Activated CD4-positive, alpha-beta memory T cell treated with anti-CD3 and anti-CD28 coated beads for 36 hours (primary cell): ENCODE measurements around the gene KLRC2. TPM values are rescaled to one million over a fixed set of nuclear protein-coding genes. Genes with fewer than 3 reads are reported as not detected.
"Not testable (repeated sequence)": the region's sequence is repeated elsewhere in the genome, so short reads cannot be mapped to it uniquely, and the experiment has no call there.

Experiments used
- CTCF ChIA-PET: fragments of 350-600 bp; sonication (Branson Sonifier 250); formaldehyde crosslinking; loops from one replicate; lab custom pipeline; 2021; ENCODE audit warnings: antibody characterized with exemption, inconsistent platforms; lab: Charles Lee
- POLR2A ChIA-PET: fragments of 350-600 bp; sonication (Branson Sonifier 250); formaldehyde crosslinking; loops from one replicate; lab custom pipeline; 2021; ENCODE audit warnings: antibody characterized with exemption; lab: Charles Lee
- DNase-seq: peaks from one replicate; pipeline ENCODE4 v3.0.0-alpha.2; 2020
- H3K27ac Mint-ChIP-seq: one replicate; pipeline ENCODE4 v1.8.0; 2021; ENCODE audit warnings: mixed read lengths
- H3K27me3 Mint-ChIP-seq: one replicate; pipeline ENCODE4 v1.8.0; 2021; ENCODE audit warnings: mixed read lengths
- H3K36me3 Mint-ChIP-seq: one replicate; pipeline ENCODE4 v1.8.0; 2021; ENCODE audit warnings: mixed read lengths
- H3K4me1 Mint-ChIP-seq: one replicate; pipeline ENCODE4 v1.8.0; 2021; ENCODE audit warnings: low read depth, mixed read lengths
- H3K4me3 Mint-ChIP-seq: one replicate; pipeline ENCODE4 v1.8.0; 2021; ENCODE audit warnings: mild to moderate bottlenecking, mixed read lengths
- H3K9me3 Mint-ChIP-seq: one replicate; pipeline ENCODE4 v1.8.0; 2021; ENCODE audit warnings: mixed read lengths
- intact Hi-C: fragments of 100-400 bp; cut with micrococcal nuclease; formaldehyde crosslinking; loops from one replicate; pipeline ENCODE4 v1.15.1; 2023
- total RNA-seq, 2 experiments: library from RNA; stranded (reverse); gene quantifications; one replicate each; pipeline ENCODE4 v1.2.3, GENCODE V29; 2021

The KLRC2 gene
- total RNA-seq, 2 experiments from 2014 or later = not detected

DNA sequence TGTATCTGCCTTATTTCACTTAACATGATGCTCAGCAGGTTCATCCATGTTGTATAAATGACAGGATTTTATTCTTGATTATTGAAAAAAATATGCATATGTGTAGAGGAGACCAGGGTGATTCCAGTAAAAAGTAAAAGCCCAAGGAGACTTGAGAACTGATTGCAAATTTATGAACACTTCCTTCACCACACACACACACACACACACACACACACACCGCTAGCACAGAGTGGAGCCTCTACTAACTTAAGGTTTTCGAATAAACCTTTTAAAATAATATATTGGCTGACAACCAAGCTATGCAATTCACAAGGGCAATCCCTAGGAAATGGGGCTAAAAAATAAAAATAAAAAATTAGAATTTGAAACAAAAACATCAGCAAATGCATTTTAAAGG lies 37.6 kb downstream of the KLRC2 start:
- ChIA-PET POLR2A (no interaction called here), CTCF (no interaction called here)
- H3K27me3 Mint-ChIP-seq = peaks cover 23% of the 10 kb centered on the region
- no peak overlapping the region for H3K4me3 Mint-ChIP-seq
- no peaks in the 10 kb centered on the region for H3K36me3 Mint-ChIP-seq
- no peak overlapping the region for H3K27ac Mint-ChIP-seq
- intact Hi-C loops = no loop called here
- H3K9me3 Mint-ChIP-seq = no peaks in the 10 kb centered on the region
- H3K4me1 Mint-ChIP-seq = no peaks in the 10 kb centered on the region
- DNase-seq = no peak

DNA sequence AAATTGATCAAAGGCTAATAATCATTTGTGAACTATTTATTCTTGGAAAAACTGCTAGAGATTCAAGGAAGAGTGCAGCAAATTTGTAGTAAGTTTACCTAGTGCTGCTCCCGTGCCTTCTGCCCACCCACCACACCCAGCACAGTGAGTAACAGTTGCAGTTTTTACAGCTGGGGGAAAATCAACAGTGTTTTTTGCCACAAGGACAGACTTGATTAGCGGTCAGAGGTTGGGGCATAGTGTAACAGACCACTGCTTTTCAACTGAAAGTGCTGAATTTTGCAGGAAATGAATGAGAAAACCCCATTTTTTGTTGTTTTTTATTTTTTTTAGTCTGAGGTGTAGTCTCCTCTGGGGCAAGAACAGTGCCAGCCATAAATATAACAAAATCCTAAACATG lies 38.5 kb downstream of the KLRC2 start:
- Mint-ChIP-seq H3K36me3 (no peaks in the 10 kb centered on the region), H3K27ac (no peak overlapping the region), H3K27me3 (peaks cover 22% of the 10 kb centered on the region), H3K4me1 (no peaks in the 10 kb centered on the region), H3K4me3 (no peak overlapping the region), H3K9me3 (no peaks in the 10 kb centered on the region)
- intact Hi-C loops = no loop called here
- CTCF ChIA-PET = no interaction called here
- DNase-seq = no peak
- POLR2A ChIA-PET = no interaction called here

DNA sequence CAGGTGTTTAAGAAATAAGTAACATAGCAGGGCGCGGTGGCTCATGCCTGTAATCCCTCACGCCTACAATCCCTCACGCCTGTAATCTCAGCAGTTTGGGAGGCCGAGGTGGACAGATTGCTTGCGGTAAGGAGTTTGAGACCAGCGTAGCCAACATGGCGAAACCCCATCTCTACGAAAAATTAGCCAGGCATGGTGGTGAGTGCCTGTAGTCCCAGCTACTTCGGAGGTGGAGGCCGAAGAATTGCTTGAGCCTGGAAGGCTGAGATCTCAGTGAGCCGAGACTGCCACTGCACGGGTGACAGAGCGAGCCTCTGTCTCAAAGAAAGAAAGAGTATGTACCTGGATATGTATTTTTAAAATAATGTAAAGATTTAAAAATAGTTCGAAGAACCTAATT lies 39.6 kb downstream of the KLRC2 start:
- DNase-seq, H3K36me3 Mint-ChIP-seq, intact Hi-C loops, H3K4me1 Mint-ChIP-seq, H3K9me3 Mint-ChIP-seq, H3K4me3 Mint-ChIP-seq, CTCF ChIA-PET, POLR2A ChIA-PET, H3K27ac Mint-ChIP-seq: not testable (repeated sequence)
- H3K27me3 Mint-ChIP-seq = peaks cover 17% of the 10 kb centered on the region

DNA sequence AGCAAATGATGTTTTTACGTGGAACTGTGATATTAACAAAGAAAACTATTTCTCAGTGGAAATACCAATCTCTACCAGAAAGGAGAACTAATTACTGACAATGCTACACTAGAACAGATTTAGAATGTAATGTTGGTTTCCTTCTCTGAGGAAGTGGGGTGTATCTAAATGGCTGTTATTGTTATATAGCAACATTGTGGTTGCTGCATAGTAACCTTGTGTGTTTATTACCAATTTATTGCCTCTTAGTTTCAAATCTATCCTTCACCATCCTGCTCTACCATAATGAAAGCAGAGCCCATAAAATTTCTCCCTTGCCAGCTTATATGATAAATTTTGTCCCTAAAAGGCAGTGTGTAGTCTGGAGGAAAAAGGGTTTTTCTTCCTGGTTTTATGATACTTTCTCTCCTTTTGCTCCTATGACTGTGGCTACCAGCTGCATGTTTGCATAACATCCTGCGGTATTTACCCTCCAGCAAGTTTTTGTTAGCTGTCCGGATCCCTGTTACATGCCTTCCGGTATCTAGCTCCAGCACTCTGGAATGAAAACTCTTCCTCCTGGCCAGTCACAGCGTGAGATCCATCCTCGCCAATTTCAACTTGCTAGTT lies 40.3 kb downstream of the KLRC2 start:
- CTCF ChIA-PET = no interaction called here
- intact Hi-C loops = no loop called here
- peaks cover 17% of the 10 kb centered on the region for H3K27me3 Mint-ChIP-seq
- DNase-seq = no peak
- POLR2A ChIA-PET = no interaction called here
- H3K36me3 Mint-ChIP-seq = no peaks in the 10 kb centered on the region
- H3K4me3 Mint-ChIP-seq = no peak overlapping the region
- no peak overlapping the region for H3K27ac Mint-ChIP-seq
- H3K4me1 Mint-ChIP-seq = no peaks in the 10 kb centered on the region
- H3K9me3 Mint-ChIP-seq = no peaks in the 10 kb centered on the region

DNA sequence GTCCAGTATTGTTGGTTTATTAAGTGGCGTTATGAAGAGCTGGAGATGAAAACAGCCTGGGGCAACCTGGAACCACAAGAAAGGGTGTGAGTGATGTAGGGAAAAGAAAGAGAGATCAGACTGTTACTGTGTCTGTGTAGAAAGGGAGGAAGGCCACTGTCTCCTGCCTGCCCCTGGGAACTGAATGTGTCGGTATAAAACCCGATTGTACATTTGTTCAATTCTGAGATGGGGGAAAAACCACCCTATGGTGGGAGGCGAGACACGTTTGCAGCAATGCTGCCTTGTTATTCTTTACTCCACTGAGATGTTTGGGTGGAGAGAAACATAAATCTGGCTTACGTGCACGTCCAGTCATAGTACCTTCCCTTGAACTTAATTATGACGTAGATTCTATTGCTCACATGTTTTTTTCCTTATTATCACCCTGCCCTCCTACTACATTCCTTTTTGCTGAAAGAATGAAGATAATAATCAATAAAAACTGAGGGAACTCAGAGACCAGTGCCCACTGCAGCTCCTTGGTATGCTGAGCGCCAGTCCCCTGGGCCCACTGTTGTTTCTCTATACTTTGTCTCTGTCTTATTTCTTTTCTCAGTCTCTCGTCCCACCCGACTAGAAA lies 41.2 kb downstream of the KLRC2 start:
- H3K4me1 Mint-ChIP-seq = not testable (repeated sequence)

DNA sequence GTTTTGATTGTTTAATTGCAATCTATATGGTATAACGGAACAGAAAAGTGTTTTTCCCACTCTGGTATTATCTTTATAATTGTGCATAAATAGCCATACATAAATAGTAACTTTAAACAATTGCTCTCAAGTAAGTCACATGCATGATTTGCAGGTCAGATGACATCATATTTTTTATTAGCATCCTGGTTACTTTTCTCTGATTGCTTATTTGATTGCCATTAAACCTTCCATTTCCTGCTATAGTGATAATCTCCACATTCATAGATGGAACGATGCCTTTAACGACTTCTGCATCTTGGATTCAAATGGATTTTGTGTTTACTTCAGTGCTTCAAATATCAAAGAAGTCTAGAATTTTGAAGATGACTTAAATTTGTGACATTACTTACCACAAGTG lies 42.5 kb downstream of the KLRC2 start:
- H3K4me3 Mint-ChIP-seq = no peak overlapping the region
- H3K4me1 Mint-ChIP-seq = no peaks in the 10 kb centered on the region
- CTCF ChIA-PET = no interaction called here

More for the DNA sequence above, 41.2 kb downstream of the KLRC2 start:
- CTCF ChIA-PET, H3K27ac Mint-ChIP-seq, H3K9me3 Mint-ChIP-seq, H3K4me3 Mint-ChIP-seq, DNase-seq, POLR2A ChIA-PET, H3K36me3 Mint-ChIP-seq, intact Hi-C loops: not testable (repeated sequence)
- H3K27me3 Mint-ChIP-seq = peaks cover 17% of the 10 kb centered on the region

DNA sequence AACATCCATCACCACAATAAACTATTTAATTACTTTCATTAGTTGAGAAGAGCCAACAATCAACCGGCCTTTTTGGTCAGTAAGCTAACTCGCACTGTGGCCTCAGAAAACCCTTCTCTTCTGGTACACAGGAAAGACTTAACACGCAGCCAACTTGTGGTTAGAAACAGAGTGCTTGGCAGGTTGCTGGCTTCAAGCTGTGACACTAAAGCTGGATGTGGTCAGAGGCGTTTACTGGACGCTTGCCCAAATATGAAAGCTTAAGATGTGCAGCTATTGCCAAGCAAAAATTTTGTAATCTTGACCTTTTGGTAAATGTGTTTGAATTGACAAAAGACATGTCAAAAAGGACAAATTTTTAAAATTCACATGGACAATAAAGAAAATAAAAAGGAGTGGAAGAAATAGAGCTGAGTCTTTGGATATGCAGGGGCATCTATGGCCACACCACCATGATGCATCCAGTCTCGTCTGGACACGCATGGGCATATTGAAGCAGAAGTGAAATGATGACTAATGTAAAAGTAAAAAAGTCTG lies 43.3 kb downstream of the KLRC2 start:
- H3K4me3 Mint-ChIP-seq = no peak overlapping the region
- peaks cover 13% of the 10 kb centered on the region for H3K27me3 Mint-ChIP-seq
- H3K27ac Mint-ChIP-seq = no peak overlapping the region
- ChIA-PET POLR2A (no interaction called here), CTCF (no interaction called here)
- H3K36me3 Mint-ChIP-seq = no peaks in the 10 kb centered on the region
- intact Hi-C loops = no loop called here
- no peak for DNase-seq
- H3K9me3 Mint-ChIP-seq = no peaks in the 10 kb centered on the region
- H3K4me1 Mint-ChIP-seq = no peaks in the 10 kb centered on the region

More for the DNA sequence above, 42.5 kb downstream of the KLRC2 start:
- peaks cover 19% of the 10 kb centered on the region for H3K27me3 Mint-ChIP-seq
- no peaks in the 10 kb centered on the region for H3K36me3 Mint-ChIP-seq
- intact Hi-C loops = no loop called here
- POLR2A ChIA-PET = no interaction called here
- H3K9me3 Mint-ChIP-seq = no peaks in the 10 kb centered on the region
- DNase-seq = no peak
- no peak overlapping the region for H3K27ac Mint-ChIP-seq

DNA sequence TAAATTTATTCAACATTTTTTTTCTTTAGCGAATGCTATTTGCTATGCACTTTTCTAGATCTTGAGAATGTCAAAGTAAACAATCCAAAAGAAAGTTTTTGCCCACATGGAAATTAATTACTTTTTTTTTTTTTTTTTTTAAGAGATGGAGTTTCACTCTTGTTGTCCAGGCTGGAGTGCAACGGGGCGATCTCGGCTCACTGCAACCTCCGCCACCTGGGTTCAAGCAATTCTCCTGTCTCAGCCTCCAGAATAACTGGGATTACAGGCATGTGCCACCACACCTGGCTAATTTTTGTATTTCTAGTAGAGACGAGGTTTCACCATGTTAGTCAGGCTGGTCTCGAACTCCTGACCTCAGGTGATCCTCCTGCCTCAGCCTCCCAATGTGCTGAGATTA lies 44.8 kb downstream of the KLRC2 start:
- CTCF ChIA-PET, H3K4me3 Mint-ChIP-seq, H3K9me3 Mint-ChIP-seq, DNase-seq, POLR2A ChIA-PET, H3K27ac Mint-ChIP-seq, H3K36me3 Mint-ChIP-seq, H3K4me1 Mint-ChIP-seq, intact Hi-C loops: not testable (repeated sequence)
- H3K27me3 Mint-ChIP-seq = peaks cover 15% of the 10 kb centered on the region

DNA sequence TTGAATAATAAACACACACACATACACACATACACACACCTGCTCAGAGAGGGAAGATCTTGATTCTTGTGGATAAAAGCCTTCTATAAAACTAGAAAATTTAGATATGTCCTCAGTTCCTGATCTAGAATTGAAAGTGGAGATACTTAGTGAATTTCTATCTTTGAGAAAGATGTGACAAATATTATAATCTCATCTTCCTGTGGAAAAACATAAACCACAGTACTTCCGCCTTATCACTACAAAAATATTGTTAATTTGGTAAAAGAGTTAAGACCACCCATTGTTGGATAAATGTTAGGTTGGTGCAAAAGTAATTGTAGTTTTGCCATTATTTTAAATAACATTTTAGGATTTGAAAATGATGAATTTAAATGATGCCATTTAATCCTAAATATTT lies 45.9 kb downstream of the KLRC2 start, which contains the start of gene KLRK1:
Gene KLRK1 (minus strand): TSS at position 138 of the 400 bp plus-strand sequence. CDS start 1,231 bp downstream, outside the sequence.
- no peaks in the 10 kb centered on the region for H3K9me3 Mint-ChIP-seq
- no peaks in the 10 kb centered on the region for H3K4me1 Mint-ChIP-seq
- ChIA-PET CTCF (no interaction called here), POLR2A (no interaction called here)
- intact Hi-C loops = no loop called here
- no peak within 1 kb of the TSS for H3K4me3 Mint-ChIP-seq
- no peak within 1 kb of the TSS for H3K27ac Mint-ChIP-seq
- DNase-seq = no peak
- H3K36me3 Mint-ChIP-seq = no peaks in the 10 kb centered on the region
- H3K27me3 Mint-ChIP-seq = peaks cover 14% of the 10 kb centered on the region

DNA sequence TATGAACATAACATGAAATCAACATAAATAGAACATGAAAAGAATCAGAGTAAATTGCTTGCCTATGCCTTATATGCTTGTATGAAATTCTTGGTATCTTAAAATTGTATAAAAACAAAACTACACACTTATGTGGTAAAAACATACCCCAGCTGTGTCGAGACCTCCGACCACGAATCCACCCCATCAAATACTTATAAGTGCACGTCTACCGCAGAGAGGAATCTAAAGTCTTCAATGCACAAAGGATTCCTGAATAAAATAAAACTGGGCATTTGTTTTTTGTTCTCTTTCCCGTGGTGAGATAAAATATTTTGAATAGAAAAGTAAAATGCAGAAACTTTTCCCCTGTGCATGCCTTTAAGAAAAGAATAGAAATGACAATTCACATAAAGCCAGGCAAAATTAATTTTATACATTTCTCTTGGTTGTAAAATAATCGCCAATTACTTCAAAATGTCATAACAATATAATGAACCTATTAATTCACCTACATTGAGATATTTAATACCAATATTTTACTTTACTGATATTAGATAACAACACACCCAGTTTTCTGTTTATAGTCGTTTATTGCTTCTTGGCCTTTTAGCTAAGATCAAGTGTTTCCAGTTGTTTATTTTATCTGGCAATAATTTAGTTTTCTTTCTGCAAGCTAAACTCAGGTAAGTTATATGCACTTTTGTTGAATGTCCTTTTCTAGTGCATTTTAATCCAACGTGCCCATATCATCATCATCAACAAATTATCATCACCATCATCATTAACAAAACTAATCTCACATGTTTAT lies 47.0 kb downstream of the KLRC2 start:
- DNase-seq = no peak
- Mint-ChIP-seq H3K27me3 (peaks cover 13% of the 10 kb centered on the region), H3K9me3 (no peaks in the 10 kb centered on the region), H3K4me3 (no peak overlapping the region), H3K4me1 (no peaks in the 10 kb centered on the region), H3K27ac (no peak overlapping the region), H3K36me3 (no peaks in the 10 kb centered on the region)
- intact Hi-C loops = no loop called here
- POLR2A ChIA-PET = no interaction called here
- CTCF ChIA-PET = no interaction called here

DNA sequence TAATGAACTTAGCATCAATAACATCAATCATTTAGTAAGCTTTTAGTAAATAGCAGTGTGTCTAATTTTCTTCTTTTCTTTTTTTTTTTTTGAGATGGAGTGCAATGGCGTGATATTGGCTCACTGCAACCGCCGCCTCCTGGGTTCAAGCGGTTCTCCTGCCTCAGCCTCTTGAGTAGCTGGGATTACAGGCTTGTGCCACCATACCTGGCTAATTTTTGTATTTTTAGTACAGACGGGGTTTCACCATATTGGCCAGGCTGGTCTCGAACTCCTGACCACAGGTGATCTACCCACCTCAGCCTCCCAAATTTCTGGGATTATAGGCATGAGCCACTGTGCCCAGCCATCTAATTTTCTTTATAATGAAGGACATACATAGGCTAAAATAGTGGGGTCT lies 48.3 kb downstream of the KLRC2 start:
- peaks cover 15% of the 10 kb centered on the region for H3K27me3 Mint-ChIP-seq
- H3K36me3 Mint-ChIP-seq, POLR2A ChIA-PET, H3K27ac Mint-ChIP-seq, H3K4me3 Mint-ChIP-seq, H3K4me1 Mint-ChIP-seq, DNase-seq, H3K9me3 Mint-ChIP-seq, intact Hi-C loops, CTCF ChIA-PET: not testable (repeated sequence)

DNA sequence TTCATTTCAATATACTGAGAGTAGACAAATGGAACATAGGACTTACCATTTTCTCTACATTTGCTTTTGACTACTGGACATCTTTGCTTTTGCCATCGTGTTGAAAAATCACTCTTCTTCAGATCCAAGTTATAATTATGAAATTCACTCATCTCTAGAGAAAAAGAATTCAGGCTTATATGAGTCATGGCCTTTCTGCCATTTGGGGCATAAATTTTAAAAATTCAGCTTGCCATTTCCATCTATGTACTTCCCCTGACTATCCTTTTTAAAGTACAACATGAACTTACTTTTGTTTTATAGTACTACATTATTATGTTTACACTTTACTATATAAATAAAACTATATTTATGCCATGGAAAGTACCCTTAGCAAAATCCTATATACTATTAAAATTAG lies 49.0 kb downstream of the KLRC2 start:
- DNase-seq = no peak
- Mint-ChIP-seq H3K27me3 (peaks cover 14% of the 10 kb centered on the region), H3K36me3 (no peaks in the 10 kb centered on the region), H3K9me3 (peaks cover 2% of the 10 kb centered on the region), H3K4me3 (no peak overlapping the region), H3K4me1 (no peaks in the 10 kb centered on the region), H3K27ac (no peak overlapping the region)
- ChIA-PET CTCF (no interaction called here), POLR2A (no interaction called here)
- intact Hi-C loops = no loop called here
